ENCODE results near the gene KDM1A. TPM values are rescaled to one million over a fixed set of nuclear protein-coding genes. Genes with fewer than 3 reads are reported as not detected.

The KDM1A gene
- total and polyA plus RNA-seq, 2 donors (not counting 1 experiment from before 2014, with no cell fraction given), result 30.2 to 47.4 TPM

DNA sequence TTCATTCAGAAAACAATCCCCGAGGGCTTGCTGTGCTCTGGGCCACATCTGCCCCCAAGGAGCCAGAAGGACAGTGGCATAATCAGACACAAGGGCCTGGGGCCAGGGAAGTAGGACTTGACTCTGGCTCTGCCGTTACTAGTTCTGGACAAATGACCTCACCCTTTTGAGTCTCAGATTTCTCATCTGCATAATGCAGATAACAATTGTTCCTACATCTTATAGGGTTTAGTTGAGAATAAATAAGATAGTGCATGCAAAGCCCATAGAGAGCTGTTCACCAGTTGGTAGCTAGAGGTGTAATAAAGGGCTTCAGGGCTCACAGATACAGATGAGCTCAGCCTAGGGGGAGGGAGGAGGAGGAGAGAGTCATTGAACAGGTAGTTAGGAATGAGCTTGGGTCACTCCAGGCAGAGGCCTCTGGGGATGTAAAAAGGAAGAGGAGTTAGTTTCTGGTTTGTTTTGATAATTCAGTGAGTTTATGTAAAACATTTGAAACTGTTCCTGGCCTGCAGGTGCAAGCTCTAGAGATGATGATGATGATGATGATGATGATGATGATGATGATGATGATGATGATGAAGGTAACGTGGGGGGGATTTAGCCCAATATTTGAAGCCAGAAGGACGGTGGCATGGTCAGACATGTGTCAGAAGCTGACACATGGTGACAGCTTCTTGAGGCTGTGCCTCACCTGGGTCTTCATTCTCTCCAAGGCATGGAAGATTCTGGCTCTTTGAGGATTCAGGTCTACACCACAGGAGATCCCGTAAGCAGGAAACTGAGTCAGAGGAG lies 47.5 kb upstream of the KDM1A start:
- CTCF ChIA-PET, result interaction anchor here (1.5 to 1.8 kb wide), 2 partner anchors 7 to 213 kb away, joined by 4 to 8 read pairs; no protein-coding TSS in a partner anchor
- TF ChIP-seq, protein P1, sequence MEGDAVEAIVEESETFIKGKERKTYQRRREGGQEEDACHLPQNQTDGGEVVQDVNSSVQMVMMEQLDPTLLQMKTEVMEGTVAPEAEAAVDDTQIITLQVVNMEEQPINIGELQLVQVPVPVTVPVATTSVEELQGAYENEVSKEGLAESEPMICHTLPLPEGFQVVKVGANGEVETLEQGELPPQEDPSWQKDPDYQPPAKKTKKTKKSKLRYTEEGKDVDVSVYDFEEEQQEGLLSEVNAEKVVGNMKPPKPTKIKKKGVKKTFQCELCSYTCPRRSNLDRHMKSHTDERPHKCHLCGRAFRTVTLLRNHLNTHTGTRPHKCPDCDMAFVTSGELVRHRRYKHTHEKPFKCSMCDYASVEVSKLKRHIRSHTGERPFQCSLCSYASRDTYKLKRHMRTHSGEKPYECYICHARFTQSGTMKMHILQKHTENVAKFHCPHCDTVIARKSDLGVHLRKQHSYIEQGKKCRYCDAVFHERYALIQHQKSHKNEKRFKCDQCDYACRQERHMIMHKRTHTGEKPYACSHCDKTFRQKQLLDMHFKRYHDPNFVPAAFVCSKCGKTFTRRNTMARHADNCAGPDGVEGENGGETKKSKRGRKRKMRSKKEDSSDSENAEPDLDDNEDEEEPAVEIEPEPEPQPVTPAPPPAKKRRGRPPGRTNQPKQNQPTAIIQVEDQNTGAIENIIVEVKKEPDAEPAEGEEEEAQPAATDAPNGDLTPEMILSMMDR (IDR thresholded peaks at IDR 0.05), result no peak
- TF ChIP-seq EZH2 (IDR thresholded peaks at IDR 0.05; ENCODE audit: borderline replicate concordance, insufficient read depth, low read depth, low read length, poor library complexity, severe bottlenecking), result no peak

DNA sequence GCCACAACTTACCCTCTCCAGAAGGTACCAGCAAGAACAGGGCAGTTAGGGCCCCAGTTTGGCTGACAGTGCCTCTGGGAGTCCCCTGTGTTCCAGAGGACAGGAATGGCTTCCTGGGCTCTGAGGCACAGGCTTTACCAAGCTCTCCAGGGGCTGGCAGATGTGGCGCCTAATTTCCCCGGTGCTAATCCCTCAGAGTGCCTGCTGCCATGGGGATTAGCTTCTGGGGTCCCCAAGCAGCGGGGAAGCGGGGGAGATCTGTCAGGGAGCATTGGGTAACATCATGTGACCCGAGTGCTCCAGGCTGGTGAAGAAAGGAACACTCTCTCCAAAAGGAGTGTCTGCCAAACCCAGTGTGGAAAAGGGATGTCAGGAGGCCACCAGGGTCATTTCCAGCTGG lies 46.5 kb upstream of the KDM1A start, which contains the start of gene LACTBL1:
Gene LACTBL1 (minus strand): TSS at position 107 of the 400 bp plus-strand sequence. CDS start 550 bp downstream, outside the sequence.
- no peaks in the 10 kb centered on the region for H3K36me3 ChIP-seq (replicated peaks in 1 of 2; ENCODE audit: control extremely low read depth in 1 of 2, control insufficient read depth in 1 of 2, extremely low read depth in 1 of 2, insufficient read depth in 2 of 2, low read length in 1 of 2)
- H3K4me2 ChIP-seq (replicated peaks; ENCODE audit: low read depth, low read length, poor library complexity, severe bottlenecking), result no peak within 1 kb of the TSS
- Mint-ChIP-seq H3K4me3 (no peak within 1 kb of the TSS), H3K4me1 (no peaks in the 10 kb centered on the region), H3K9me3 (ENCODE audit: insufficient read depth) (no peaks in the 10 kb centered on the region), H3K27ac (no peak within 1 kb of the TSS), H3K27me3 (peaks cover 60% of the 10 kb centered on the region)
- H3K79me2 ChIP-seq (ENCODE audit: control insufficient read depth, insufficient read depth, low read length), result no peaks in the 10 kb centered on the region
- DNase-seq, result no peak
- intact Hi-C loops (cut with micrococcal nuclease), result no loop called here
- H2AFZ ChIP-seq (ENCODE audit: insufficient read depth, low read depth, low read length, poor library complexity, severe bottlenecking), result no peak within 1 kb of the TSS
- peaks cover 0 to 15% (median 10%) of the 10 kb centered on the region in 4 experiments for H3K27me3 ChIP-seq (replicated peaks in 1 of 4; ENCODE audit: control extremely low read depth in 1 of 4, control insufficient read depth in 3 of 4, insufficient read depth in 4 of 4, low read length in 3 of 4)
- H4K20me1 ChIP-seq (ENCODE audit: control insufficient read depth, insufficient read depth, low read length, poor library complexity, severe bottlenecking), result no peaks in the 10 kb centered on the region
- no peak within 1 kb of the TSS for H3K9ac ChIP-seq (ENCODE audit: low read length)
- POLR2A ChIA-PET, result no interaction called here
- no peak within 1 kb of the TSS for H3K4me3 ChIP-seq (ENCODE audit: control extremely low read depth in 1 of 5, extremely low read depth in 1 of 5, insufficient read depth in 1 of 5, low read depth in 2 of 5, low read length in 4 of 5)
- 87% methylated on average over 3 of the region's 5 CpGs for WGBS (ENCODE audit: insufficient coverage)
- CTCF ChIA-PET, result interaction anchor here (1.8 to 5.6 kb wide), 2 partner anchors 8 to 212 kb away, joined by 8 to 38 read pairs; no protein-coding TSS in a partner anchor
- ATAC-seq (ENCODE audit: low read depth), result no peak
- no peaks in the 10 kb centered on the region for H3K4me1 ChIP-seq (ENCODE audit: control insufficient read depth in 2 of 2, insufficient read depth in 2 of 2, low read length in 2 of 2)
- H3K27ac ChIP-seq (ENCODE audit: low read length in 2 of 2), result no peak within 1 kb of the TSS
- no peaks in the 10 kb centered on the region for H3K9me3 ChIP-seq (ENCODE audit: control extremely low read depth in 1 of 3, control insufficient read depth in 2 of 3, insufficient read depth in 1 of 3, low read length in 2 of 3)
- no peak for TF ChIP-seq EZH2 (IDR thresholded peaks at IDR 0.05; ENCODE audit: borderline replicate concordance, insufficient read depth, low read depth, low read length, poor library complexity, severe bottlenecking)
- TF ChIP-seq, protein P1 (IDR thresholded peaks at IDR 0.05), result no peak

More for the DNA sequence above, 47.5 kb upstream of the KDM1A start:
- no peak for ATAC-seq (ENCODE audit: low read depth)
- Histone ChIP-seq H2AFZ (ENCODE audit: insufficient read depth, low read depth, low read length, poor library complexity, severe bottlenecking) (no peak overlapping the region), H4K20me1 (ENCODE audit: control insufficient read depth, insufficient read depth, low read length, poor library complexity, severe bottlenecking) (no peaks in the 10 kb centered on the region), H3K9me3 (ENCODE audit: control extremely low read depth in 1 of 3, control insufficient read depth in 2 of 3, insufficient read depth in 1 of 3, low read length in 2 of 3) (peaks cover 0 to 6% (median 0%) of the 10 kb centered on the region in 3 donors), H3K4me3 (ENCODE audit: control extremely low read depth in 1 of 5, extremely low read depth in 1 of 5, insufficient read depth in 1 of 5, low read depth in 2 of 5, low read length in 4 of 5) (no peak overlapping the region), H3K27ac (ENCODE audit: low read length in 2 of 2) (no peak overlapping the region), H3K4me2 (replicated peaks; ENCODE audit: low read depth, low read length, poor library complexity, severe bottlenecking) (no peak overlapping the region), H3K36me3 (replicated peaks in 1 of 2; ENCODE audit: control extremely low read depth in 1 of 2, control insufficient read depth in 1 of 2, extremely low read depth in 1 of 2, insufficient read depth in 2 of 2, low read length in 1 of 2) (no peaks in the 10 kb centered on the region), H3K79me2 (ENCODE audit: control insufficient read depth, insufficient read depth, low read length) (no peaks in the 10 kb centered on the region), H3K4me1 (ENCODE audit: control insufficient read depth in 2 of 2, insufficient read depth in 2 of 2, low read length in 2 of 2) (no peaks in the 10 kb centered on the region), H3K9ac (ENCODE audit: low read length) (no peak overlapping the region), H3K27me3 (replicated peaks in 1 of 4; ENCODE audit: control extremely low read depth in 1 of 4, control insufficient read depth in 3 of 4, insufficient read depth in 4 of 4, low read length in 3 of 4) (peaks cover 0 to 15% (median 10%) of the 10 kb centered on the region in 4 experiments)
- H3K4me3 Mint-ChIP-seq, result no peak overlapping the region
- WGBS (ENCODE audit: insufficient coverage), result 72% methylated on average over 4 of the region's 5 CpGs
- intact Hi-C loops (cut with micrococcal nuclease), result no loop called here
- POLR2A ChIA-PET, result no interaction called here
- peaks cover 59% of the 10 kb centered on the region for H3K27me3 Mint-ChIP-seq
- no peaks in the 10 kb centered on the region for H3K4me1 Mint-ChIP-seq
- no peak for DNase-seq
- H3K27ac Mint-ChIP-seq, result no peak overlapping the region
- H3K9me3 Mint-ChIP-seq (ENCODE audit: insufficient read depth), result no peaks in the 10 kb centered on the region
